Mesenchymal stem cell (in vitro differentiated cells and primary cell): ENCODE measurements around the gene HDLBP.

Experiments
- DNase-seq: peaks from one replicate; pipeline ENCODE4 v3.0.0-alpha.2; 2013
- H2AFZ ChIP-seq: one replicate; pipeline ENCODE4 v1.6.1; 2013; ENCODE audit warnings: low read depth, mild to moderate bottlenecking, control low read depth, inconsistent platforms, low read length, moderate library complexity
- H2AK5ac ChIP-seq: 2 replicates; pipeline ENCODE4 v1.6.1; 2013; ENCODE audit warnings: low read length, moderate library complexity, mild to moderate bottlenecking, inconsistent platforms; ENCODE audit not compliant: severe bottlenecking
- H2BK120ac ChIP-seq: one replicate; pipeline ENCODE4 v1.6.1; 2013; ENCODE audit warnings: low read depth, mild to moderate bottlenecking, inconsistent platforms, low read length, moderate library complexity
- H2BK12ac ChIP-seq, 2 experiments: one replicate each; pipeline ENCODE4 v1.6.1; 2013; ENCODE audit warnings: inconsistent platforms in 2 of 2, low read length in 2 of 2, mild to moderate bottlenecking in 2 of 2, moderate library complexity in 2 of 2, control low read depth in 1 of 2
- H2BK15ac ChIP-seq: one replicate; pipeline ENCODE4 v1.6.1; 2013; ENCODE audit warnings: mild to moderate bottlenecking, low read depth, inconsistent platforms; ENCODE audit not compliant: poor library complexity, severe bottlenecking
- H2BK5ac ChIP-seq: 2 replicates; pipeline ENCODE4 v1.6.1; 2013; ENCODE audit warnings: low read depth, mild to moderate bottlenecking, low read length, control low read depth, inconsistent platforms; ENCODE audit not compliant: poor library complexity, severe bottlenecking
- H3K14ac ChIP-seq, 2 experiments: one replicate each; pipeline ENCODE4 v1.6.1; 2013; ENCODE audit warnings: inconsistent platforms in 2 of 2, low read length in 2 of 2, control low read depth in 1 of 2, mild to moderate bottlenecking in 1 of 2, moderate library complexity in 1 of 2
- H3K18ac ChIP-seq, 2 experiments: one replicate each; pipeline ENCODE4 v1.6.1; 2013; ENCODE audit warnings: inconsistent platforms in 2 of 2, low read length in 2 of 2, control low read depth in 1 of 2, low read depth in 1 of 2, mild to moderate bottlenecking in 1 of 2
- H3K23ac ChIP-seq, 2 experiments: one replicate each; pipeline ENCODE4 v1.6.1; 2013; ENCODE audit warnings: inconsistent platforms in 2 of 2, low read length in 2 of 2, mild to moderate bottlenecking in 2 of 2, moderate library complexity in 2 of 2, control low read depth in 1 of 2
- H3K27ac ChIP-seq: 2 replicates; pipeline ENCODE4 v1.5.1; 2013; ENCODE audit warnings: mild to moderate bottlenecking, moderate library complexity, low read length, control low read depth, inconsistent platforms; ENCODE audit not compliant: poor library complexity, severe bottlenecking
- H3K27me3 ChIP-seq, 2 experiments: 2 replicates each; pipeline versions ENCODE4 v1.6.1 to v1.7.0; 2013; ENCODE audit warnings: low read length in 2 of 2, mild to moderate bottlenecking in 2 of 2, moderate library complexity in 2 of 2, control low read depth in 1 of 2, inconsistent platforms in 1 of 2; ENCODE audit not compliant: control insufficient read depth in 1 of 2, insufficient read depth in 1 of 2
- H3K36me3 ChIP-seq, 2 experiments: 2 replicates each; pipeline versions ENCODE4 v1.6.1 to v1.7.0; 2013; ENCODE audit warnings: low read length in 2 of 2, control low read depth in 1 of 2, inconsistent platforms in 1 of 2, low read depth in 1 of 2, mild to moderate bottlenecking in 1 of 2; ENCODE audit not compliant: insufficient read depth in 2 of 2, control insufficient read depth in 1 of 2
- H3K4ac ChIP-seq, 2 experiments: one replicate each; pipeline ENCODE4 v1.6.1; 2013; ENCODE audit warnings: inconsistent platforms in 2 of 2, low read length in 2 of 2, mild to moderate bottlenecking in 2 of 2, moderate library complexity in 2 of 2, control low read depth in 1 of 2, low read depth in 1 of 2
- H3K4me1 ChIP-seq: 2 replicates; pipeline ENCODE4 v1.6.1; 2013; ENCODE audit warnings: low read depth, low read length, control low read depth; ENCODE audit not compliant: control insufficient read depth, insufficient read depth
- H3K4me2 ChIP-seq: 2 replicates; pipeline ENCODE4 v1.6.1; 2013; ENCODE audit warnings: low read length, mild to moderate bottlenecking, inconsistent platforms; ENCODE audit not compliant: poor library complexity, severe bottlenecking
- H3K4me3 ChIP-seq, 2 experiments: 2 replicates each; pipeline versions ENCODE4 v1.5.1 to v1.7.0; 2013; ENCODE audit warnings: low read length in 2 of 2, mild to moderate bottlenecking in 2 of 2, control low read depth in 1 of 2, low read depth in 1 of 2; ENCODE audit not compliant: insufficient read depth in 1 of 2
- H3K79me1 ChIP-seq: replicated peaks from 2 replicates; pipeline ENCODE4 v1.6.1; 2013; ENCODE audit warnings: mild to moderate bottlenecking, control low read depth, low read length, inconsistent platforms; ENCODE audit not compliant: poor library complexity, severe bottlenecking
- H3K9ac ChIP-seq: 2 replicates; pipeline ENCODE4 v1.7.0; 2013; ENCODE audit warnings: mild to moderate bottlenecking, low read length, moderate library complexity
- H3K9me3 ChIP-seq: 2 replicates; pipeline ENCODE4 v1.7.0; 2013; ENCODE audit warnings: mild to moderate bottlenecking, low read length; ENCODE audit not compliant: control insufficient read depth
- H4K8ac ChIP-seq: one replicate; pipeline ENCODE4 v1.6.1; 2013; ENCODE audit warnings: inconsistent platforms, mild to moderate bottlenecking, low read length, moderate library complexity
- H4K91ac ChIP-seq: one replicate; pipeline ENCODE4 v1.6.1; 2013; ENCODE audit warnings: mild to moderate bottlenecking, low read length, inconsistent platforms
- WGBS: methylation state at CpG from one replicate; pipeline ENCODE4 v1.1.7; 2013; ENCODE audit warnings: mixed read lengths; 5-methylcytosine and 5-hydroxymethylcytosine counted together

HDLBP gene

DNA sequence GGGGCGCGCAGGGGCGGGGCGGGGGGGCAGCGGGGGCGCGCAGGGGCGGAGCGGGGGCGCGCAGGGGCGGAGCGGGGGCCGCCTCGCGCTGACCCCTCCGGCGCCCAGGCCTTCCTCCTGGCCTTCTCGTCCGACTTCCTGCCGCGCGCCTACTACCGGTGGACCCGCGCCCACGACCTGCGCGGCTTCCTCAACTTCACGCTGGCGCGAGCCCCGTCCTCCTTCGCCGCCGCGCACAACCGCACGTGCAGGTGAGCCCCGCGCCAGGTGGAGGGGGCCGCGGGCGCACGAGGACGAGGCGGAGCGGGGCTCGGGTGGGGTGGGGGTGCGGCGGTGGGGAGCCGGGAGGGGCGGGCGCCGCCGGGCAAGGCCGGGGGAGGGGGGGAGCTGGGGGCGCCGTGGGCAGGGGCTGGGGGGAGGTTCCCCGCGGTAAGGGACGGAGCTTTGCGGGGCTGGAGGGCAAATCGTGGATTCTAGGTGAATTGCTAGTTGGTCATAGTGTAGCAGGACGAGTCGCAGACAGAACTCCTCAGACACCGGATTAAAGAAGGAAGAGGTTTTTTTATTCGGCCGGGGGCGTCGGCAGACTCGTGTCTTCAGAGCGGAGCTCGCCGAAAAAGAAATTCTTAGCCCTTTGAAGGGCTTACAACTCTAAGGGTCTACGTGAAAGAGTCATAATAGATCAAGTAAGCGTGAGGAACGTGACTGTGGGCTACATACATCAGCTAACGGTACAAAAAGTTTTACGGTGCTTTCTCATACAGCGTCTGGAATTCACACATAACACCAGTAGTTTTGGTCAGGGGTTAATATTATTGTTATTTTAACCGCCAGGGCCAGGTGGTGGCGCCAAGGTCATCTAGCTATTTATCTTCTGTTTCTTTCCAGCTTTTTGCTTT, 97.1 kb downstream of the HDLBP start:
- under 1% methylated on average over 50 of the region's 83 CpGs for WGBS

DNA sequence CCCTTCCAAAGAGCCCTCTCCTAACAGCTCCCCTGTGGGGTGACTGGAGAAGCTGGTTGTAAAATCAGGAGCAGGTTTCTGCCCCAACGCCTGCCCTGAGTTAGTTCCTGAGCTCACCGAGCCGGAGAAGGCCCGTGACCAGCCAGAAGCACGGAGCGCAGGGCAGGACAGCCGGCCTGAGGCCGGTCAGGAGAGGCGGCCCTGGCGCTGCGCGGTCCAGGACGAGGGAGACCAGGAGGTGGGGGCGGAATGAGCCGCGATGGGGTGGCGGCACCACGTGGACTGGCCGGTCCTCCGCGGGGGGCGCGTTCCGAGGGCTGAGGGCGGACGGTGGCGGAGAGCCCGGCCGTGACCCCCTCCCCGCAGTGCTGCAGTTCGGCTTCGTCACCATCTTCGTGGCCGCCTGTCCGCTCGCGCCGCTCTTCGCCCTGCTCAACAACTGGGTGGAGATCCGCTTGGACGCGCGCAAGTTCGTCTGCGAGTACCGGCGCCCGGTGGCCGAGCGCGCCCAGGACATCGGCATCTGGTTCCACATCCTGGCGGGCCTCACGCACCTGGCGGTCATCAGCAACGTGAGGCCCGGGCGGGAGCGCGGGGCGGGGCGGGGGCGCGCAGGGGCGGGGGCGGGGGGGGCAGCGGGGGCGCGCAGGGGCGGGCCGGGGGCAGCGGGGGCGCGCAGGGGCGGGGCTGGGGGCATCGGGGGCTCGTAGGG, 98.0 kb downstream of the HDLBP start:
- peak overlapping the region; percentile 12 to 42 for H2BK12ac ChIP-seq
- peaks cover 7% of the 10 kb centered on the region for H3K4me1 ChIP-seq
- no peaks in the 10 kb centered on the region for H3K9me3 ChIP-seq
- peak overlapping the region in 1 of 2 experiments; percentile 84 for H3K23ac ChIP-seq
- DNase-seq = peak; percentile 86
- H2BK15ac ChIP-seq = peak overlapping the region; percentile 29
- H2BK120ac ChIP-seq = peak overlapping the region; percentile 50
- no peak overlapping the region for H3K14ac ChIP-seq
- H3K9ac ChIP-seq = peak overlapping the region; percentile 59
- H3K79me1 ChIP-seq = no peaks in the 10 kb centered on the region
- H3K27me3 ChIP-seq = peaks cover 5 to 41% of the 10 kb centered on the region in 2 experiments
- peak overlapping the region; percentile 63 to 76 for H3K4me3 ChIP-seq
- H3K4me2 ChIP-seq = peak overlapping the region; percentile 91
- H4K8ac ChIP-seq = peak overlapping the region; percentile 90
- H2AK5ac ChIP-seq = no peak overlapping the region
- WGBS = 3% methylated on average over 25 of the region's 77 CpGs
- H3K18ac ChIP-seq = peak overlapping the region; percentile 67 to 86
- peak overlapping the region; percentile 32 for H2BK5ac ChIP-seq
- H3K27ac ChIP-seq = peak overlapping the region; percentile 68
- H3K36me3 ChIP-seq = no peaks in the 10 kb centered on the region
- peak overlapping the region; percentile 79 for H2AFZ ChIP-seq
- peak overlapping the region in 1 of 2 experiments; percentile 24 for H3K4ac ChIP-seq
- H4K91ac ChIP-seq = peak overlapping the region; percentile 82

More for the DNA sequence above, 97.1 kb downstream of the HDLBP start:
- Histone ChIP-seq H3K9me3 (no peaks in the 10 kb centered on the region), H3K23ac (no peak overlapping the region), H3K9ac (peak overlapping the region; percentile 86), H3K27me3 (peaks cover 2 to 33% of the 10 kb centered on the region in 2 experiments), H2BK120ac (peak overlapping the region; percentile 27), H4K8ac (peak overlapping the region; percentile 35), H2BK5ac (no peak overlapping the region), H4K91ac (no peak overlapping the region), H3K27ac (no peak overlapping the region), H3K4me3 (peak overlapping the region; percentile 82 to 86), H3K4ac (peak overlapping the region in 1 of 2 experiments; percentile 59), H3K36me3 (peaks cover 0 to 4% of the 10 kb centered on the region in 2 experiments), H2BK15ac (no peak overlapping the region), H2AFZ (peak overlapping the region; percentile 90), H2BK12ac (no peak overlapping the region), H2AK5ac (no peak overlapping the region), H3K79me1 (no peaks in the 10 kb centered on the region), H3K4me2 (peak overlapping the region; percentile 82), H3K14ac (no peak overlapping the region), H3K4me1 (peaks cover 11% of the 10 kb centered on the region), H3K18ac (peak overlapping the region; percentile 77 to 95)
- DNase-seq = peak; percentile 50

DNA sequence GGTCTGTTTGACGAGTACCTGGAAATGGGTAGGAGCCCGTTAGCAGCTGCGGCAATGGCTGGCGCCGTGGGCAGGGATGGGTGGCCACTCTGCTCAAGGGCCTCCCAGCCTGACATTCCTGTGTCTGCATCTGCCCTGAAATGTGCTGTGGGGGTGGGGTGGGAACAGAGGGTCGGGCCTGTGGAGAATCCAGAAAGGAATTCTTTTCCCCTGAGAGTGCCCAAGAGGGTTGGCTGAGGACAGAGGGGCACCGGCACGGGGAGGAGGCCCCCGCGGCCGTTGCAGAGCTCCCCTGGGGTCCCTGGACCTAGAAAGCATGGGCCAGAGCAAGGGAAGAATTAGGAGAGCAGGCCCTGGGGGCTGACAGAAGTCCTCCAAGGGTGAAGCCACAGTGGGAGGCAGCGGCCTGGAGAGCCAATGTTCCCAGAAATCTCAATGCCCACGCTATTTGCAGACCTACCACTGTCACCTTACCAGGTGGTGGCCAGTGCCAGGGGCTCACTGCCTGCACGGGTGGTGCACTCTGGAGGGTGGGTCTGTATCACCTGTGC, 99.2 kb downstream of the HDLBP start:
- H2BK15ac ChIP-seq = no peak overlapping the region
- no peak overlapping the region for H3K4me3 ChIP-seq
- 57% methylated on average over 14 of the region's 14 CpGs for WGBS
- no peak overlapping the region for H2AK5ac ChIP-seq
- no peaks in the 10 kb centered on the region for H3K79me1 ChIP-seq
- no peak overlapping the region for H3K9ac ChIP-seq
- H2AFZ ChIP-seq = no peak overlapping the region
- H3K18ac ChIP-seq = no peak overlapping the region
- H3K14ac ChIP-seq = no peak overlapping the region
- no peak overlapping the region for H3K4ac ChIP-seq
- no peak overlapping the region for H3K23ac ChIP-seq
- no peak overlapping the region for H3K27ac ChIP-seq
- peaks cover 7% of the 10 kb centered on the region for H3K4me1 ChIP-seq
- H2BK120ac ChIP-seq = no peak overlapping the region
- H4K8ac ChIP-seq = no peak overlapping the region
- H2BK12ac ChIP-seq = no peak overlapping the region
- H3K27me3 ChIP-seq = peaks cover 10 to 53% of the 10 kb centered on the region in 2 experiments
- no peak overlapping the region for H2BK5ac ChIP-seq
- H3K4me2 ChIP-seq = no peak overlapping the region
- no peak for DNase-seq
- H4K91ac ChIP-seq = no peak overlapping the region
- no peaks in the 10 kb centered on the region for H3K9me3 ChIP-seq
- no peaks in the 10 kb centered on the region for H3K36me3 ChIP-seq

DNA sequence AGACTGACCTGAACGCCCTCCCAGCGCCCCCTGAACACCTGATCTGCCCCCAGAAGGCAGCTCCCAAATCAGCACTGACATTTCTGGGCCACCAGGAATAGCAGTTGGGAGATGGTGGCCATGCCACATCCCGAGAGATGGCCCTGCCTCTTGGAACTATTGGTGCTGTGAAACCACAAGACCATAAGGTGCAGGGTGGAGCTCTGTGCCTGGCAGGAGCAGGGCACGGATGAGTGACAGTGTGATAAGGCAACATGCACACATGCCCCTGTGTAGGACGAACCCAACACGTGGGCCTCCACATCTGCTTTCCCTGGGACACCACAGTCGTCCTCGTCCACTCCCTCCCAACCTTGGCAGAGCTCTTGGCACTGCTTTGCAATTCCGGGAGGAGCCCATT, 100.1 kb downstream of the HDLBP start:
- no peak overlapping the region for H4K8ac ChIP-seq
- no peaks in the 10 kb centered on the region for H3K36me3 ChIP-seq
- H3K27ac ChIP-seq = no peak overlapping the region
- H3K4me3 ChIP-seq = no peak overlapping the region
- DNase-seq = no peak
- no peak overlapping the region for H3K18ac ChIP-seq
- no peak overlapping the region for H3K14ac ChIP-seq
- no peak overlapping the region for H2AK5ac ChIP-seq
- no peaks in the 10 kb centered on the region for H3K79me1 ChIP-seq
- H2BK15ac ChIP-seq = no peak overlapping the region
- H2BK120ac ChIP-seq = no peak overlapping the region
- no peak overlapping the region for H3K4me2 ChIP-seq
- H3K27me3 ChIP-seq = peaks cover 11 to 58% of the 10 kb centered on the region in 2 experiments
- WGBS = 85% methylated on average over 9 of the region's 9 CpGs
- H3K9ac ChIP-seq = no peak overlapping the region
- no peak overlapping the region for H2BK12ac ChIP-seq
- no peak overlapping the region for H3K23ac ChIP-seq
- peaks cover 7% of the 10 kb centered on the region for H3K4me1 ChIP-seq
- H3K4ac ChIP-seq = no peak overlapping the region
- H4K91ac ChIP-seq = no peak overlapping the region
- H2AFZ ChIP-seq = no peak overlapping the region
- no peaks in the 10 kb centered on the region for H3K9me3 ChIP-seq
- no peak overlapping the region for H2BK5ac ChIP-seq
